Ascending aorta (tissue), 2 donors: Measurements from ENCODE around the gene CTIF. TPM values are rescaled to one million over a fixed set of nuclear protein-coding genes. Genes with fewer than 3 reads are reported as not detected.

Experiments used
- DNase-seq, 2 donors: peaks; one replicate each; pipeline ENCODE4 v3.0.0-alpha.2; 2019; ENCODE audit warnings: low spot score in 2 of 2
- H3K27ac ChIP-seq, 2 donors: fragments of 200-600 bp; sonication (generic); one replicate each; pipeline ENCODE4 v1.5.1; 2016 to 2017; ENCODE audit warnings: mild to moderate bottlenecking in 1 of 2
- H3K27me3 ChIP-seq: fragments of 200-600 bp; sonication (generic); one replicate; pipeline ENCODE4 v1.5.1; 2017
- H3K36me3 ChIP-seq, 2 donors: fragments of 200-600 bp; sonication (generic); one replicate each; pipeline ENCODE4 v1.5.1; 2016
- H3K4me1 ChIP-seq, 2 donors: fragments of 200-600 bp; sonication (generic); one replicate each; pipeline ENCODE4 v1.5.1; 2016 to 2017; ENCODE audit warnings: mild to moderate bottlenecking in 1 of 2
- H3K4me3 ChIP-seq, 2 donors: fragments of 200-600 bp; sonication (generic); one replicate each; pipeline ENCODE4 v1.5.1; 2016 to 2017; ENCODE audit warnings: mild to moderate bottlenecking in 1 of 2
- H3K9me3 ChIP-seq, 2 donors: fragments of 200-600 bp; sonication (generic); one replicate each; pipeline ENCODE4 v1.5.1; 2016
- CTCF ChIP-seq, 3 experiments: fragments of 200-600 bp in 2 of 3; fragments of 450-650 bp in 1 of 3; sonication (generic) in 2 of 3; IDR thresholded peaks; one replicate each; pipeline ENCODE4 v1.5.1; 2016 to 2019; ENCODE audit warnings: antibody characterized with exemption in 3 of 3, mild to moderate bottlenecking in 1 of 3, moderate library complexity in 1 of 3
- intact Hi-C: fragments of 100-400 bp; cut with DNase I; formaldehyde crosslinking; loops from one replicate; pipeline ENCODE4 v1.15.1; 2023
- total RNA-seq: library from RNA; depleted of rRNA; stranded (reverse); fragments of >200 nt; gene quantifications from one replicate; pipeline ENCODE4 v1.1.0, GENCODE V29; 2016

Gene CTIF
- total RNA-seq, 1 donor from 2014 or later = 55.3 TPM

GRCh38 chr18:48624856-48625255, 86.0 kb downstream of the CTIF start:
- no peak for DNase-seq
- H3K4me1 ChIP-seq = peaks cover 6 to 22% of the 10 kb centered on the region in 2 donors
- no peak for TF ChIP-seq CTCF (IDR thresholded peaks at IDR 0.05)
- H3K4me3 ChIP-seq = no peak overlapping the region
- peak overlapping the region in 1 of 2 donors; percentile 78 for H3K27ac ChIP-seq
- H3K27me3 ChIP-seq = no peaks in the 10 kb centered on the region
- no peaks in the 10 kb centered on the region for H3K9me3 ChIP-seq
- H3K36me3 ChIP-seq = peaks cover 16 to 21% of the 10 kb centered on the region in 2 donors
- intact Hi-C loops = loop anchor here (5.0 kb wide), 2 partner anchors 63 to 138 kb away; no protein-coding TSS in a partner anchor

DNA sequence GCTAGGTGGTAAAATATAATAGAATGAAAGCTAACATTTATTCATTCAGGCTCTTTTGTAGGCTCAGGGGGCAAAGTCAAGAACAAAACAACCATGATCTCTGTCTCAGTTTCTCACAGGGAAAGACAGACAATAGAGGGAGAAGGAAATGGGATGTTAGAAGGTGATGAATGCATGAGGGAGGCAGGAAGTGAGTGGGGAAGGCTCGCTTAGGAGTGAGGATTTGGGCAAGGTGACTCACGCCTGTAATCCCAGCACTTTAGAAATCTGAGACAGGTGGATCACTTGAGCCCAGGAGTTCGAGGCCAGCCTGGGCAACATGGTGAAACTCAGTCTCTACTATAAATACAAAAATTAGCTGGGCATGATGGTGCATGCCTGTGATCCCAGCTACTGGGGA, 88.4 kb downstream of the CTIF start:
- H3K36me3 ChIP-seq = peaks cover 10 to 11% of the 10 kb centered on the region in 2 donors
- peaks cover 6 to 18% of the 10 kb centered on the region in 2 donors for H3K4me1 ChIP-seq
- intact Hi-C loops = no loop called here
- H3K27ac ChIP-seq = no peak overlapping the region
- H3K27me3 ChIP-seq = no peaks in the 10 kb centered on the region
- TF ChIP-seq CTCF (IDR thresholded peaks at IDR 0.05) = no peak
- no peak for DNase-seq
- H3K4me3 ChIP-seq = no peak overlapping the region
- no peaks in the 10 kb centered on the region for H3K9me3 ChIP-seq

- H3K36me3 ChIP-seq = peaks cover 10 to 11% of the 10 kb centered on the region in 2 donors
- no peaks in the 10 kb centered on the region for H3K4me1 ChIP-seq
- no peak overlapping the region for H3K4me3 ChIP-seq
- H3K27me3 ChIP-seq = no peaks in the 10 kb centered on the region
- H3K27ac ChIP-seq = no peak overlapping the region
- TF ChIP-seq CTCF (IDR thresholded peaks at IDR 0.05) = no peak
- intact Hi-C loops = no loop called here
- no peak for DNase-seq
- no peaks in the 10 kb centered on the region for H3K9me3 ChIP-seq
These were observed 91.0 kb downstream of the CTIF start for GRCh38 chr18:48629730-48630324.

GRCh38 chr18:48631851-48632250, 93.0 kb downstream of the CTIF start:
- intact Hi-C loops = no loop called here
- Histone ChIP-seq H3K27ac (no peak overlapping the region), H3K4me1 (no peaks in the 10 kb centered on the region), H3K36me3 (peaks cover 10 to 11% of the 10 kb centered on the region in 2 donors), H3K4me3 (no peak overlapping the region), H3K27me3 (no peaks in the 10 kb centered on the region), H3K9me3 (no peaks in the 10 kb centered on the region)
- no peak for DNase-seq
- TF ChIP-seq CTCF (IDR thresholded peaks at IDR 0.05) = no peak

GRCh38 chr18:48632676-48633257, 93.9 kb downstream of the CTIF start:
- Histone ChIP-seq H3K4me1 (no peaks in the 10 kb centered on the region), H3K9me3 (no peaks in the 10 kb centered on the region), H3K27ac (no peak overlapping the region), H3K4me3 (no peak overlapping the region), H3K36me3 (peaks cover 10 to 11% of the 10 kb centered on the region in 2 donors), H3K27me3 (no peaks in the 10 kb centered on the region)
- intact Hi-C loops = no loop called here
- TF ChIP-seq CTCF (IDR thresholded peaks at IDR 0.05) = no peak
- DNase-seq = no peak
